ENCODE measurements around the gene HOXA7.

DNA sequence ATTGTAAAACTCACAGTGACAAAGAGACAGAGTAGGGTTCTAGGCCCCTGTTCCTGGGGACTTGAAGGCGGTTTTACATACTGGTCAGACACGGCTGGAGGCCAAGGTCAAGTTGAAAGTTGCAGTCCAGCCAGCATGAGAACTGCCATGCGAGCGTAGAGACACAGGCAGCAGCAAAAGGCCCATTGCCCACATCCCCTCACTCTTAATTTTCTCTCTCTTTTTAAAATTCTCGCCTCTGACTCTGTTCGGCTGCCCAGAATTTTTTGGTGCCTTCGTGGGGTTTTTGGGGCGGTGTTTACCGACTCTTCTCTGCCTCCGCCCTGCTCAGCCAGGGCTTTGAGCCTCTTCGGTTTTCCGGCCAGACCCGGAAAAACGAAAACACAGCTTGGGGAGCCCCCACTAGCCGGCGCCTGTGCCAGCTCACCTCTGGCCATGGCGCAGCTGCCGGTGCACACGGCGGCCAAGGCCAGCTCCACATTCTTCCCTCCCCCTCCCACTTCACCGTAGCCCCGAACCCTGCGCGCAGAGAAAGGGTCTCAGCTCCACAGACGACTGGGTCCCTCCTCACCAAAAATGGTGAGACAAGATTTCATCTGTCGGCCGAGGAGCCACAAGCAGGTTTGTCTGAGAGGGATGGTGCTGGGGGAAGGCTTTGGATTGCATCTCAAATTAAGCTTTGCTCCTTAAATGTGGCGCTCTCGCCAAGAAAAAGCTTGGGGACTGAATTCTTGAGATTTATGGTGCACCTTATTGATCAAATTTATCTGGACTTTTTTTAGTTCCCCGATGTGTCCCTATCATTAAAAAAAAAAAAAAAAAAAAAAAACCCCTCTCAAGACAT lies 45.8 kb upstream of the HOXA7 start:
- TF ChIP-seq POLR2AphosphoS5 (IDR thresholded peaks at IDR 0.05; ENCODE audit: borderline replicate concordance, low read depth, low read length) (no peak), EZH2 (IDR thresholded peaks at IDR 0.05) (no peak)

Measured in SK-N-MC (cell line).